Mesenchymal stem cell (in vitro differentiated cells and primary cell): ENCODE measurements around the gene MID2. TPM values are rescaled to one million over a fixed set of nuclear protein-coding genes. Genes with fewer than 3 reads are reported as not detected.

Experiments
- DNase-seq: peaks from one replicate; pipeline ENCODE4 v3.0.0-alpha.2; 2013
- H2AFZ ChIP-seq: one replicate; pipeline ENCODE4 v1.6.1; 2013; ENCODE audit warnings: low read depth, mild to moderate bottlenecking, control low read depth, inconsistent platforms, low read length, moderate library complexity
- H2AK5ac ChIP-seq: 2 replicates; pipeline ENCODE4 v1.6.1; 2013; ENCODE audit warnings: low read length, moderate library complexity, mild to moderate bottlenecking, inconsistent platforms; ENCODE audit not compliant: severe bottlenecking
- H2BK120ac ChIP-seq: one replicate; pipeline ENCODE4 v1.6.1; 2013; ENCODE audit warnings: low read depth, mild to moderate bottlenecking, inconsistent platforms, low read length, moderate library complexity
- H2BK12ac ChIP-seq, 2 experiments: one replicate each; pipeline ENCODE4 v1.6.1; 2013; ENCODE audit warnings: inconsistent platforms in 2 of 2, low read length in 2 of 2, mild to moderate bottlenecking in 2 of 2, moderate library complexity in 2 of 2, control low read depth in 1 of 2
- H2BK15ac ChIP-seq: one replicate; pipeline ENCODE4 v1.6.1; 2013; ENCODE audit warnings: mild to moderate bottlenecking, low read depth, inconsistent platforms; ENCODE audit not compliant: poor library complexity, severe bottlenecking
- H2BK5ac ChIP-seq: 2 replicates; pipeline ENCODE4 v1.6.1; 2013; ENCODE audit warnings: low read depth, mild to moderate bottlenecking, low read length, control low read depth, inconsistent platforms; ENCODE audit not compliant: poor library complexity, severe bottlenecking
- H3K14ac ChIP-seq, 2 experiments: one replicate each; pipeline ENCODE4 v1.6.1; 2013; ENCODE audit warnings: inconsistent platforms in 2 of 2, low read length in 2 of 2, control low read depth in 1 of 2, mild to moderate bottlenecking in 1 of 2, moderate library complexity in 1 of 2
- H3K18ac ChIP-seq, 2 experiments: one replicate each; pipeline ENCODE4 v1.6.1; 2013; ENCODE audit warnings: inconsistent platforms in 2 of 2, low read length in 2 of 2, control low read depth in 1 of 2, low read depth in 1 of 2, mild to moderate bottlenecking in 1 of 2
- H3K23ac ChIP-seq, 2 experiments: one replicate each; pipeline ENCODE4 v1.6.1; 2013; ENCODE audit warnings: inconsistent platforms in 2 of 2, low read length in 2 of 2, mild to moderate bottlenecking in 2 of 2, moderate library complexity in 2 of 2, control low read depth in 1 of 2
- H3K27ac ChIP-seq: 2 replicates; pipeline ENCODE4 v1.5.1; 2013; ENCODE audit warnings: mild to moderate bottlenecking, moderate library complexity, low read length, control low read depth, inconsistent platforms; ENCODE audit not compliant: poor library complexity, severe bottlenecking
- H3K27me3 ChIP-seq, 2 experiments: 2 replicates each; pipeline versions ENCODE4 v1.6.1 to v1.7.0; 2013; ENCODE audit warnings: low read length in 2 of 2, mild to moderate bottlenecking in 2 of 2, moderate library complexity in 2 of 2, control low read depth in 1 of 2, inconsistent platforms in 1 of 2; ENCODE audit not compliant: control insufficient read depth in 1 of 2, insufficient read depth in 1 of 2
- H3K36me3 ChIP-seq, 2 experiments: 2 replicates each; pipeline versions ENCODE4 v1.6.1 to v1.7.0; 2013; ENCODE audit warnings: low read length in 2 of 2, control low read depth in 1 of 2, inconsistent platforms in 1 of 2, low read depth in 1 of 2, mild to moderate bottlenecking in 1 of 2; ENCODE audit not compliant: insufficient read depth in 2 of 2, control insufficient read depth in 1 of 2
- H3K4ac ChIP-seq, 2 experiments: one replicate each; pipeline ENCODE4 v1.6.1; 2013; ENCODE audit warnings: inconsistent platforms in 2 of 2, low read length in 2 of 2, mild to moderate bottlenecking in 2 of 2, moderate library complexity in 2 of 2, control low read depth in 1 of 2, low read depth in 1 of 2
- H3K4me1 ChIP-seq: 2 replicates; pipeline ENCODE4 v1.6.1; 2013; ENCODE audit warnings: low read depth, low read length, control low read depth; ENCODE audit not compliant: control insufficient read depth, insufficient read depth
- H3K4me2 ChIP-seq: 2 replicates; pipeline ENCODE4 v1.6.1; 2013; ENCODE audit warnings: low read length, mild to moderate bottlenecking, inconsistent platforms; ENCODE audit not compliant: poor library complexity, severe bottlenecking
- H3K4me3 ChIP-seq, 2 experiments: 2 replicates each; pipeline versions ENCODE4 v1.5.1 to v1.7.0; 2013; ENCODE audit warnings: low read length in 2 of 2, mild to moderate bottlenecking in 2 of 2, control low read depth in 1 of 2, low read depth in 1 of 2; ENCODE audit not compliant: insufficient read depth in 1 of 2
- H3K79me1 ChIP-seq: replicated peaks from 2 replicates; pipeline ENCODE4 v1.6.1; 2013; ENCODE audit warnings: mild to moderate bottlenecking, control low read depth, low read length, inconsistent platforms; ENCODE audit not compliant: poor library complexity, severe bottlenecking
- H3K9ac ChIP-seq: 2 replicates; pipeline ENCODE4 v1.7.0; 2013; ENCODE audit warnings: mild to moderate bottlenecking, low read length, moderate library complexity
- H3K9me3 ChIP-seq: 2 replicates; pipeline ENCODE4 v1.7.0; 2013; ENCODE audit warnings: mild to moderate bottlenecking, low read length; ENCODE audit not compliant: control insufficient read depth
- H4K8ac ChIP-seq: one replicate; pipeline ENCODE4 v1.6.1; 2013; ENCODE audit warnings: inconsistent platforms, mild to moderate bottlenecking, low read length, moderate library complexity
- H4K91ac ChIP-seq: one replicate; pipeline ENCODE4 v1.6.1; 2013; ENCODE audit warnings: mild to moderate bottlenecking, low read length, inconsistent platforms
- WGBS: methylation state at CpG from one replicate; pipeline ENCODE4 v1.1.7; 2013; ENCODE audit warnings: mixed read lengths; 5-methylcytosine and 5-hydroxymethylcytosine counted together
- polyA plus RNA-seq, 2 experiments: library from polyadenylated mRNA; stranded (reverse); fragments of 200-250 nt; gene quantifications; one replicate each; pipeline ENCODE4 v1.2.3, GENCODE V29; 2013

The MID2 gene
- polyA plus RNA-seq (2013, experiment 1 of 2) = 7.2 TPM
- 7.1 TPM for polyA plus RNA-seq (2013, experiment 2 of 2)

GRCh38 chrX:107825698-107826237 is at the start of gene MID2:
MID2 (plus strand) TSS chrX:107825866; CDS start chrX:107826427, 561 bp downstream.
- 0% methylated on average over 13 of the region's 32 CpGs for WGBS
- peak; percentile 58 for DNase-seq
- H3K9ac ChIP-seq = peak within 1 kb of the TSS; percentile 83

GRCh38 chrX:107776649-107777535 is 48.8 kb upstream of the MID2 start:
- H3K4me1 ChIP-seq = peaks cover 6% of the 10 kb centered on the region
- no peak overlapping the region for H2BK120ac ChIP-seq
- peak overlapping the region in 1 of 2 experiments; percentile 70 for H3K18ac ChIP-seq
- peak overlapping the region in 1 of 2 experiments; percentile 68 for H3K4me3 ChIP-seq
- no peak overlapping the region for H3K4ac ChIP-seq
- peak overlapping the region; percentile 87 for H3K4me2 ChIP-seq
- H3K27ac ChIP-seq = no peak overlapping the region
- H3K9me3 ChIP-seq = peaks cover 2% of the 10 kb centered on the region
- no peak overlapping the region for H2BK15ac ChIP-seq
- 7% methylated on average over 17 of the region's 20 CpGs for WGBS
- no peak overlapping the region for H2BK12ac ChIP-seq
- DNase-seq = peak; percentile 91
- no peak overlapping the region for H3K23ac ChIP-seq
- no peak overlapping the region for H4K91ac ChIP-seq
- H3K36me3 ChIP-seq = no peaks in the 10 kb centered on the region
- H3K9ac ChIP-seq = peak overlapping the region; percentile 62
- H2BK5ac ChIP-seq = no peak overlapping the region
- H3K27me3 ChIP-seq = peaks cover 11 to 52% of the 10 kb centered on the region in 2 experiments
- H2AFZ ChIP-seq = no peak overlapping the region
- H3K14ac ChIP-seq = no peak overlapping the region
- H2AK5ac ChIP-seq = no peak overlapping the region
- H3K79me1 ChIP-seq = no peaks in the 10 kb centered on the region
- H4K8ac ChIP-seq = no peak overlapping the region

More at GRCh38 chrX:107825698-107826237, at the start of gene MID2:
- peak within 1 kb of the TSS; percentile 68 for H3K4me2 ChIP-seq
- peak within 1 kb of the TSS; percentile 77 for H2AFZ ChIP-seq
- H3K9me3 ChIP-seq = no peaks in the 10 kb centered on the region
- H2BK5ac ChIP-seq = no peak within 1 kb of the TSS
- H3K4me1 ChIP-seq = no peaks in the 10 kb centered on the region
- no peak within 1 kb of the TSS for H3K23ac ChIP-seq
- H3K18ac ChIP-seq = peak within 1 kb of the TSS; percentile 70
- H3K4me3 ChIP-seq = peak within 1 kb of the TSS; percentile 58 to 68
- peak within 1 kb of the TSS; percentile 80 for H4K8ac ChIP-seq
- peaks cover 1% of the 10 kb centered on the region for H3K79me1 ChIP-seq
- peak within 1 kb of the TSS; percentile 44 for H2BK15ac ChIP-seq
- H3K14ac ChIP-seq = no peak within 1 kb of the TSS
- no peak within 1 kb of the TSS for H2AK5ac ChIP-seq
- no peaks in the 10 kb centered on the region for H3K36me3 ChIP-seq
- H3K4ac ChIP-seq = peak within 1 kb of the TSS in 1 of 2 experiments; percentile 69
- H3K27ac ChIP-seq = peak within 1 kb of the TSS; percentile 67
- H4K91ac ChIP-seq = no peak within 1 kb of the TSS
- peak within 1 kb of the TSS; percentile 19 for H2BK120ac ChIP-seq
- peaks cover 0 to 20% of the 10 kb centered on the region in 2 experiments for H3K27me3 ChIP-seq
- H2BK12ac ChIP-seq = peak within 1 kb of the TSS in 1 of 2 experiments; percentile 63

- Histone ChIP-seq H2BK15ac (no peak within 1 kb of the TSS), H3K14ac (no peak within 1 kb of the TSS), H2AK5ac (no peak within 1 kb of the TSS), H3K9me3 (peaks cover 2% of the 10 kb centered on the region), H2BK120ac (no peak within 1 kb of the TSS), H2BK12ac (no peak within 1 kb of the TSS), H3K36me3 (no peaks in the 10 kb centered on the region), H3K4me2 (peak within 1 kb of the TSS; percentile 87), H3K4ac (no peak within 1 kb of the TSS), H3K27me3 (peaks cover 11 to 46% of the 10 kb centered on the region in 2 experiments), H3K9ac (peak within 1 kb of the TSS; percentile 62), H3K4me3 (peak within 1 kb of the TSS in 1 of 2 experiments; percentile 68), H3K4me1 (peaks cover 6% of the 10 kb centered on the region), H3K27ac (no peak within 1 kb of the TSS), H3K23ac (no peak within 1 kb of the TSS), H3K18ac (peak within 1 kb of the TSS in 1 of 2 experiments; percentile 70), H2BK5ac (no peak within 1 kb of the TSS), H4K8ac (no peak within 1 kb of the TSS), H3K79me1 (no peaks in the 10 kb centered on the region), H2AFZ (no peak within 1 kb of the TSS), H4K91ac (no peak within 1 kb of the TSS)
- no peak for DNase-seq
- WGBS = 86% methylated on average over 4 of the region's 6 CpGs
Observed at GRCh38 chrX:107777536-107777832, 48.2 kb upstream of the MID2 start, which contains the start of gene NCBP2L. NCBP2L (plus strand) TSS chrX:107777733; CDS start chrX:107794221, 16,488 bp downstream.

- Histone ChIP-seq H3K4me2 (no peak overlapping the region), H4K91ac (no peak overlapping the region), H3K79me1 (no peaks in the 10 kb centered on the region), H2BK15ac (no peak overlapping the region), H3K14ac (no peak overlapping the region), H2BK12ac (no peak overlapping the region), H4K8ac (no peak overlapping the region), H3K23ac (no peak overlapping the region), H3K9me3 (no peaks in the 10 kb centered on the region), H2AK5ac (no peak overlapping the region), H2BK5ac (no peak overlapping the region), H2BK120ac (no peak overlapping the region), H3K4ac (no peak overlapping the region), H3K18ac (no peak overlapping the region), H3K4me1 (no peaks in the 10 kb centered on the region), H3K27ac (no peak overlapping the region), H3K36me3 (no peaks in the 10 kb centered on the region), H3K27me3 (peaks cover 0 to 30% of the 10 kb centered on the region in 2 experiments), H3K4me3 (no peak overlapping the region), H2AFZ (no peak overlapping the region), H3K9ac (no peak overlapping the region)
- 95% methylated on average over 8 of the region's 9 CpGs for WGBS
- no peak for DNase-seq
Observed at GRCh38 chrX:107780525-107780924, 45.1 kb upstream of the MID2 start.
